Osteoblast (primary cell): ENCODE data around the gene VSIG10. TPM values are rescaled to one million over a fixed set of nuclear protein-coding genes. Genes with fewer than 3 reads are reported as not detected.

Experiments
- DNase-seq: peaks from one replicate; pipeline ENCODE4 v3.0.0; 2011; ENCODE audit warnings: low spot score, mixed read lengths; ENCODE audit not compliant: insufficient read length; ENCODE audit errors: missing footprints
- H2AFZ ChIP-seq: 2 replicates; pipeline ENCODE4 v1.6.0; 2011; ENCODE audit warnings: mild to moderate bottlenecking, low read length
- H3K27ac ChIP-seq: 2 replicates; pipeline ENCODE4 v1.5.1; 2011; ENCODE audit warnings: mild to moderate bottlenecking, low read depth, low read length, moderate library complexity
- H3K27me3 ChIP-seq: 2 replicates; pipeline ENCODE4 v1.6.0; 2012; ENCODE audit warnings: mild to moderate bottlenecking, control low read depth, inconsistent platforms, low read length, moderate library complexity; ENCODE audit not compliant: insufficient read depth
- H3K36me3 ChIP-seq: 2 replicates; pipeline ENCODE4 v1.5.1; 2011; ENCODE audit warnings: mild to moderate bottlenecking, low read length, control low read depth, moderate library complexity; ENCODE audit not compliant: insufficient read depth
- H3K4me1 ChIP-seq: 2 replicates; pipeline ENCODE4 v1.5.1; 2011; ENCODE audit warnings: mild to moderate bottlenecking, low read length, control low read depth, moderate library complexity; ENCODE audit not compliant: insufficient read depth
- H3K4me2 ChIP-seq: 2 replicates; pipeline ENCODE4 v1.6.0; 2011; ENCODE audit warnings: mild to moderate bottlenecking, low read length; ENCODE audit not compliant: insufficient read depth
- H3K4me3 ChIP-seq: fragments of 200-600 bp; sonication (generic); 3 replicates; pipeline ENCODE4 v1.5.1; 2012; ENCODE audit warnings: mild to moderate bottlenecking, low read length, inconsistent platforms; ENCODE audit not compliant: insufficient read depth
- H3K79me2 ChIP-seq: 2 replicates; pipeline ENCODE4 v1.6.0; 2012; ENCODE audit warnings: mild to moderate bottlenecking, low read length, control low read depth, inconsistent platforms; ENCODE audit not compliant: insufficient read depth
- H3K9me3 ChIP-seq: 2 replicates; pipeline ENCODE4 v1.5.1; 2011; ENCODE audit warnings: low read depth, low read length, control low read depth
- H4K20me1 ChIP-seq: 2 replicates; pipeline ENCODE4 v1.6.0; 2012; ENCODE audit warnings: mild to moderate bottlenecking, low read length, control low read depth; ENCODE audit not compliant: insufficient read depth
- CTCF ChIP-seq: IDR thresholded peaks from 2 replicates; pipeline ENCODE4 v1.5.1; 2011; ENCODE audit warnings: mild to moderate bottlenecking, low read depth, low read length, moderate library complexity; ENCODE audit errors: extremely low read depth
- total RNA-seq: library from RNA; depleted of rRNA; stranded (reverse); fragments of >200 nt; gene quantifications from 2 replicates; pipeline ENCODE4 v1.2.3, GENCODE V29; 2012

VSIG10 gene
- total RNA-seq, 1 donor: 30.4 TPM

- no peak overlapping the region for H3K4me3 ChIP-seq
- no peaks in the 10 kb centered on the region for H4K20me1 ChIP-seq
- no peak overlapping the region for H3K27ac ChIP-seq
- H3K36me3 ChIP-seq: no peaks in the 10 kb centered on the region
- no peaks in the 10 kb centered on the region for H3K9me3 ChIP-seq
- no peaks in the 10 kb centered on the region for H3K27me3 ChIP-seq
- H3K4me2 ChIP-seq: no peak overlapping the region
- H2AFZ ChIP-seq: no peak overlapping the region
- no peak for DNase-seq
- no peaks in the 10 kb centered on the region for H3K79me2 ChIP-seq
- no peak for TF ChIP-seq CTCF
- H3K4me1 ChIP-seq: no peaks in the 10 kb centered on the region
Observed at GRCh38 chr12:118070650-118071049, 33.2 kb downstream of the VSIG10 start.

- TF ChIP-seq CTCF: no peak
- no peak for DNase-seq
- H3K36me3 ChIP-seq: no peaks in the 10 kb centered on the region
- no peaks in the 10 kb centered on the region for H3K79me2 ChIP-seq
- no peak overlapping the region for H3K27ac ChIP-seq
- H3K4me3 ChIP-seq: no peak overlapping the region
- H3K4me2 ChIP-seq: no peak overlapping the region
- no peaks in the 10 kb centered on the region for H3K4me1 ChIP-seq
- H2AFZ ChIP-seq: no peak overlapping the region
- no peaks in the 10 kb centered on the region for H3K9me3 ChIP-seq
- no peaks in the 10 kb centered on the region for H4K20me1 ChIP-seq
- no peaks in the 10 kb centered on the region for H3K27me3 ChIP-seq
Observed at GRCh38 chr12:118068445-118068844, 35.4 kb downstream of the VSIG10 start.

- Histone ChIP-seq H3K79me2 (peaks cover 14% of the 10 kb centered on the region), H3K4me2 (no peak overlapping the region), H3K27ac (no peak overlapping the region), H3K4me1 (peaks cover 15% of the 10 kb centered on the region), H3K4me3 (no peak overlapping the region), H2AFZ (no peak overlapping the region), H3K27me3 (no peaks in the 10 kb centered on the region), H3K9me3 (no peaks in the 10 kb centered on the region), H3K36me3 (no peaks in the 10 kb centered on the region), H4K20me1 (no peaks in the 10 kb centered on the region)
- DNase-seq: no peak
- TF ChIP-seq CTCF: no peak
Observed at GRCh38 chr12:118065380-118065779, 38.4 kb downstream of the VSIG10 start.

- peak; percentile 11 for TF ChIP-seq CTCF
- Histone ChIP-seq H3K4me2 (no peak overlapping the region), H3K4me1 (peaks cover 22% of the 10 kb centered on the region), H3K36me3 (no peaks in the 10 kb centered on the region), H3K79me2 (peaks cover 21% of the 10 kb centered on the region), H3K27ac (no peak overlapping the region), H3K4me3 (no peak overlapping the region), H4K20me1 (no peaks in the 10 kb centered on the region), H3K27me3 (no peaks in the 10 kb centered on the region), H3K9me3 (no peaks in the 10 kb centered on the region), H2AFZ (no peak overlapping the region)
- no peak for DNase-seq
Observed at GRCh38 chr12:118064608-118065007, 39.2 kb downstream of the VSIG10 start.
